ENCODE measurements around the gene MUC4. TPM values are rescaled to one million over a fixed set of nuclear protein-coding genes. Genes with fewer than 3 reads are reported as not detected.

MUC4 gene
- total and polyA plus RNA-seq, 2 experiments from 2014 or later = not detected

GRCh38 chr3:195770081-195770840 lies 41.5 kb downstream of the MUC4 start:
- Histone ChIP-seq H3K79me2 (ENCODE audit: insufficient read depth) (no peaks in the 10 kb centered on the region), H3K27ac (no peak overlapping the region), H3K4me1 (ENCODE audit: insufficient read depth) (no peaks in the 10 kb centered on the region), H3K9ac (no peak overlapping the region), H3F3A (ENCODE audit: insufficient read depth) (no peaks in the 10 kb centered on the region), H4K20me1 (ENCODE audit: insufficient read depth) (no peaks in the 10 kb centered on the region), H3K27me3 (replicated peaks; ENCODE audit: insufficient read depth) (no peaks in the 10 kb centered on the region), H2AFZ (no peak overlapping the region), H3K9me3 (ENCODE audit: low read depth) (no peaks in the 10 kb centered on the region), H3K9me2 (ENCODE audit: insufficient read depth) (no peaks in the 10 kb centered on the region), H3K4me3 (no peak overlapping the region), H3K36me3 (ENCODE audit: low read depth) (no peaks in the 10 kb centered on the region), H3K4me2 (ENCODE audit: unreplicated experiment) (no peak overlapping the region)
- WGBS, 2 experiments (ENCODE audit: low coverage in 1 of 2, low lambda C conversion rate in 2 of 2, missing lambda C conversion rate in 2 of 2) = 51 to 58% methylated on average over 15 to 16 of the region's 16 CpGs
- in situ Hi-C loops (cut with MboI) = no loop called here
- DNase-seq = no peak
- TF ChIP-seq EZH2phosphoT487 (IDR thresholded peaks at IDR 0.05; ENCODE audit: insufficient read depth, low read depth) = no peak

- Histone ChIP-seq H3F3A (ENCODE audit: insufficient read depth) (no peaks in the 10 kb centered on the region), H2AFZ (no peak overlapping the region), H3K9me2 (ENCODE audit: insufficient read depth) (no peaks in the 10 kb centered on the region), H3K36me3 (ENCODE audit: low read depth) (no peaks in the 10 kb centered on the region), H3K4me2 (ENCODE audit: unreplicated experiment) (no peak overlapping the region), H3K27me3 (replicated peaks; ENCODE audit: insufficient read depth) (no peaks in the 10 kb centered on the region), H3K4me3 (no peak overlapping the region), H4K20me1 (ENCODE audit: insufficient read depth) (no peaks in the 10 kb centered on the region), H3K9me3 (ENCODE audit: low read depth) (no peaks in the 10 kb centered on the region), H3K4me1 (ENCODE audit: insufficient read depth) (no peaks in the 10 kb centered on the region), H3K9ac (no peak overlapping the region), H3K79me2 (ENCODE audit: insufficient read depth) (no peaks in the 10 kb centered on the region), H3K27ac (no peak overlapping the region)
- in situ Hi-C loops (cut with MboI) = no loop called here
- TF ChIP-seq EZH2 (IDR thresholded peaks at IDR 0.05; ENCODE audit: insufficient read depth, poor library complexity, severe bottlenecking) (no peak), EZH2phosphoT487 (IDR thresholded peaks at IDR 0.05; ENCODE audit: insufficient read depth, low read depth) (no peak)
- WGBS, 2 experiments (ENCODE audit: low coverage in 1 of 2, low lambda C conversion rate in 2 of 2, missing lambda C conversion rate in 2 of 2) = 66 to 79% methylated on average over 10 of the region's 10 CpGs
- no peak for DNase-seq
Measured at GRCh38 chr3:195769551-195769950, 42.2 kb downstream of the MUC4 start.

- Histone ChIP-seq H3K4me2 (ENCODE audit: unreplicated experiment) (no peak overlapping the region), H4K20me1 (ENCODE audit: insufficient read depth) (no peaks in the 10 kb centered on the region), H3K27me3 (replicated peaks; ENCODE audit: insufficient read depth) (no peaks in the 10 kb centered on the region), H3K9me2 (ENCODE audit: insufficient read depth) (no peaks in the 10 kb centered on the region), H3K27ac (no peak overlapping the region), H3K9ac (no peak overlapping the region), H3K36me3 (ENCODE audit: low read depth) (no peaks in the 10 kb centered on the region), H3K79me2 (ENCODE audit: insufficient read depth) (no peaks in the 10 kb centered on the region), H3K4me3 (no peak overlapping the region), H3F3A (ENCODE audit: insufficient read depth) (no peaks in the 10 kb centered on the region), H3K4me1 (ENCODE audit: insufficient read depth) (no peaks in the 10 kb centered on the region), H3K9me3 (ENCODE audit: low read depth) (no peaks in the 10 kb centered on the region), H2AFZ (no peak overlapping the region)
- DNase-seq = peak; percentile 54
- in situ Hi-C loops (cut with MboI) = no loop called here
- WGBS, 2 experiments (ENCODE audit: low coverage in 1 of 2, low lambda C conversion rate in 2 of 2, missing lambda C conversion rate in 2 of 2) = 49 to 53% methylated on average over 17 of the region's 17 CpGs
- TF ChIP-seq EZH2 (IDR thresholded peaks at IDR 0.05; ENCODE audit: insufficient read depth, poor library complexity, severe bottlenecking) = no peak
- no peak for TF ChIP-seq EZH2phosphoT487 (IDR thresholded peaks at IDR 0.05; ENCODE audit: insufficient read depth, low read depth)
Measured at GRCh38 chr3:195768831-195769303, 42.9 kb downstream of the MUC4 start.

- TF ChIP-seq EZH2 (IDR thresholded peaks at IDR 0.05; ENCODE audit: insufficient read depth, poor library complexity, severe bottlenecking) = no peak
- no peak for TF ChIP-seq EZH2phosphoT487 (IDR thresholded peaks at IDR 0.05; ENCODE audit: insufficient read depth, low read depth)
- no peaks in the 10 kb centered on the region for H3F3A ChIP-seq (ENCODE audit: insufficient read depth)
- H3K9ac ChIP-seq = no peak overlapping the region
- H3K79me2 ChIP-seq (ENCODE audit: insufficient read depth) = no peaks in the 10 kb centered on the region
- no peaks in the 10 kb centered on the region for H3K9me2 ChIP-seq (ENCODE audit: insufficient read depth)
- no peak overlapping the region for H2AFZ ChIP-seq
- no peaks in the 10 kb centered on the region for H4K20me1 ChIP-seq (ENCODE audit: insufficient read depth)
- no peak for DNase-seq
- H3K36me3 ChIP-seq (ENCODE audit: low read depth) = no peaks in the 10 kb centered on the region
- no peaks in the 10 kb centered on the region for H3K9me3 ChIP-seq (ENCODE audit: low read depth)
- no peak overlapping the region for H3K4me3 ChIP-seq
- H3K4me1 ChIP-seq (ENCODE audit: insufficient read depth) = no peaks in the 10 kb centered on the region
- H3K27ac ChIP-seq = no peak overlapping the region
- 44 to 52% methylated on average over 6 of the region's 6 CpGs for WGBS, 2 experiments (ENCODE audit: low coverage in 1 of 2, low lambda C conversion rate in 2 of 2, missing lambda C conversion rate in 2 of 2)
- H3K27me3 ChIP-seq (replicated peaks; ENCODE audit: insufficient read depth) = no peaks in the 10 kb centered on the region
- in situ Hi-C loops (cut with MboI) = no loop called here
- H3K4me2 ChIP-seq (ENCODE audit: unreplicated experiment) = no peak overlapping the region
Measured at GRCh38 chr3:195768414-195768813, 43.3 kb downstream of the MUC4 start.
